GM12878 (cell line): ENCODE measurements around the gene SCYL1.

Source experiments
- ATF3 ChIP-seq: IDR thresholded peaks from 2 replicates; pipeline ENCODE4 v1.6.1; 2011; ENCODE audit warnings: low read depth, mild to moderate bottlenecking, low read length, moderate library complexity, borderline replicate concordance; ENCODE audit errors: extremely low read depth
- CTCF ChIP-seq, 3 experiments: IDR thresholded peaks in 2 of 3; conservative IDR thresholded peaks in 1 of 3; 2 replicates each; pipeline ENCODE4 v1.5.1; 2011; ENCODE audit warnings: low read depth in 3 of 3, low read length in 3 of 3, mild to moderate bottlenecking in 3 of 3, control low read depth in 2 of 3, moderate library complexity in 2 of 3, inconsistent platforms in 1 of 3, mixed read lengths in 1 of 3; ENCODE audit not compliant: control insufficient read depth in 2 of 3, insufficient read depth in 1 of 3; ENCODE audit errors: extremely low read depth in 1 of 3
- EP300 ChIP-seq, 2 experiments: fragments of 150-350 bp in 1 of 2; IDR thresholded peaks; 2 replicates each; pipeline ENCODE4 v1.6.1; 2011 to 2012; ENCODE audit warnings: low read depth in 2 of 2, low read length in 2 of 2, borderline replicate concordance in 1 of 2, improper control_type of control experiment in 1 of 2, inconsistent platforms in 1 of 2; ENCODE audit not compliant: control insufficient read depth in 1 of 2
- EZH2 ChIP-seq: IDR thresholded peaks from 2 replicates; pipeline ENCODE4 v1.6.1; 2012; ENCODE audit warnings: low read depth, mild to moderate bottlenecking, control low read depth, inconsistent platforms, low read length, borderline replicate concordance; ENCODE audit not compliant: control insufficient read depth
- FOXM1 ChIP-seq: IDR thresholded peaks from 2 replicates; pipeline ENCODE4 v1.6.1; 2012; ENCODE audit warnings: low read depth, mild to moderate bottlenecking, inconsistent platforms, low read length, moderate library complexity
- POLR2AphosphoS2 ChIP-seq: IDR thresholded peaks from 2 replicates; pipeline ENCODE4 v1.6.1; 2011; ENCODE audit warnings: low read depth, mild to moderate bottlenecking, low read length, improper control_type of control experiment, moderate library complexity
- RUNX3 ChIP-seq: IDR thresholded peaks from 2 replicates; pipeline ENCODE4 v1.6.1; 2012; ENCODE audit warnings: low read length, inconsistent platforms
- SKIL ChIP-seq: fragments of 450-650 bp; IDR thresholded peaks from 2 replicates; pipeline ENCODE4 v1.6.1; 2017; ENCODE audit warnings: mild to moderate bottlenecking, low read depth, inconsistent platforms; ENCODE audit not compliant: poor library complexity, severe bottlenecking
- TARDBP ChIP-seq: IDR thresholded peaks from 2 replicates; pipeline ENCODE4 v1.6.1; 2016; ENCODE audit warnings: borderline replicate concordance
- TBL1XR1 ChIP-seq: IDR thresholded peaks from 2 replicates; pipeline ENCODE4 v1.6.1; 2012; ENCODE audit warnings: low read depth, low read length, improper control_type of control experiment
- TCF3 ChIP-seq: IDR thresholded peaks from 2 replicates; pipeline ENCODE4 v1.6.1; 2012; ENCODE audit warnings: low read depth, mild to moderate bottlenecking, low read length, borderline replicate concordance; ENCODE audit not compliant: insufficient read depth
- ZNF384 ChIP-seq: IDR thresholded peaks from 2 replicates; pipeline ENCODE4 v1.6.1; 2012; ENCODE audit warnings: low read depth, mild to moderate bottlenecking, low read length, improper control_type of control experiment, borderline replicate concordance
- ZZZ3 ChIP-seq: IDR thresholded peaks from 2 replicates; pipeline ENCODE4 v1.6.1; 2011; ENCODE audit warnings: low read depth; ENCODE audit not compliant: control insufficient read depth, insufficient read length

GRCh38 chr11:65486570-65487466 is 38.1 kb upstream of the SCYL1 start:
- TF ChIP-seq POLR2AphosphoS2 = no peak
- no peak for TF ChIP-seq SKIL
- TF ChIP-seq FOXM1 = no peak
- TF ChIP-seq CTCF (IDR thresholded peaks at IDR 0.05 in 2 of 3, conservative IDR thresholded peaks at IDR 0.05 in 1 of 3; ENCODE audit: control insufficient read depth in 2 of 3, extremely low read depth in 1 of 3, insufficient read depth in 1 of 3, low read depth in 3 of 3, low read length in 3 of 3) = no peak
- TF ChIP-seq EZH2 = no peak
- TF ChIP-seq TCF3 = no peak
- TF ChIP-seq ATF3 = no peak
- no peak for TF ChIP-seq RUNX3
- no peak for TF ChIP-seq EP300 (IDR thresholded peaks at IDR 0.05; ENCODE audit: borderline replicate concordance in 1 of 2, control insufficient read depth in 1 of 2, low read depth in 2 of 2, low read length in 2 of 2)
- no peak for TF ChIP-seq TARDBP
- no peak for TF ChIP-seq ZNF384
- TF ChIP-seq ZZZ3 = no peak
- TF ChIP-seq TBL1XR1 = no peak
